K562 (cell line): Measurements from ENCODE around the gene NOL4L. TPM values are rescaled to one million over a fixed set of nuclear protein-coding genes. Genes with fewer than 3 reads are reported as not detected.

Experiments used
- CBX8 ChIP-seq: fragments of 200-600 bp; sonication (generic); IDR thresholded peaks from 2 replicates; pipeline ENCODE4 v1.6.1; 2012; ENCODE audit warnings: borderline replicate concordance, mixed run types, low read depth, mild to moderate bottlenecking, moderate library complexity, mixed read lengths, low read length, control low read depth, inconsistent platforms; ENCODE audit not compliant: poor library complexity, severe bottlenecking; ENCODE audit errors: extremely low read depth
- ELF2 ChIP-seq: fragments of 250-450 bp; sonication (Bioruptor Pico); IDR thresholded peaks from 2 replicates; pipeline ENCODE4 v1.5.0; 2021; ENCODE audit warnings: mild to moderate bottlenecking
- HMGN3 ChIP-seq: IDR thresholded peaks from 2 replicates; pipeline ENCODE4 v1.6.1; 2011; ENCODE audit warnings: borderline replicate concordance, low read depth, mild to moderate bottlenecking, mixed read lengths, low read length; ENCODE audit not compliant: insufficient read length; ENCODE audit errors: extremely low read depth
- HNRNPL ChIP-seq: fragments of 200-400 bp; formaldehyde crosslinking; IDR thresholded peaks from 2 replicates; pipeline ENCODE4 v1.6.1; 2017; ENCODE audit warnings: low read depth, mild to moderate bottlenecking, low read length
- JUND ChIP-seq, 2 experiments: IDR thresholded peaks; 2 replicates in 1 of 2; 3 replicates in 1 of 2; pipeline ENCODE4 v1.6.1; 2011; ENCODE audit warnings: borderline replicate concordance in 2 of 2, low read depth in 2 of 2, low read length in 2 of 2, improper control_type of control experiment in 1 of 2, missing biosample characterization in 1 of 2, missing genetic modification characterization in 1 of 2, missing genetic modification reagents in 1 of 2
- RREB1 ChIP-seq: fragments of 250-450 bp; sonication (Bioruptor Pico); IDR thresholded peaks from 2 replicates; pipeline ENCODE4 v1.4.0; 2020
- THAP7 ChIP-seq: fragments of 250-450 bp; sonication (Bioruptor Pico); IDR thresholded peaks from 2 replicates; pipeline ENCODE4 v1.5.0; 2021
- ZHX1 ChIP-seq: fragments of 150-350 bp; conservative IDR thresholded peaks from 2 replicates; pipeline ENCODE4 v1.6.1; 2014; ENCODE audit warnings: low read length
- ZNF165 ChIP-seq: fragments of 250-450 bp; sonication (Bioruptor Pico); IDR thresholded peaks from 2 replicates; pipeline ENCODE4 v1.4.0; 2020; ENCODE audit warnings: borderline replicate concordance
- ZNF592 ChIP-seq: fragments of 450-650 bp; IDR thresholded peaks from 2 replicates; pipeline ENCODE4 v1.6.1; 2017; ENCODE audit warnings: antibody characterized with exemption, mild to moderate bottlenecking
- polyA plus RNA-seq, 8 experiments: library from polyadenylated mRNA; depleted of rRNA in 4 of 8; stranded (reverse) in 5 of 8; unstranded in 3 of 8; fragments of >200 nt; fragmentation: Nextera tagmentation in 2 of 8; fragmentation: Illumina TruSeq in 1 of 8; extraction: Ambion mirVana in 2 of 8; extraction: Trizol in 1 of 8; gene quantifications; 2 replicates each; pipeline versions ENCODE4 v1.2.1 to v1.2.3, GENCODE V29; 2011 to 2014; ENCODE audit warnings: inconsistent platforms in 1 of 8, missing spikeins in 1 of 8
- total RNA-seq, 7 experiments: library from RNA; depleted of rRNA in 6 of 7; stranded (reverse); fragments of >200 nt in 6 of 7; fragmentation: Illumina TruSeq in 2 of 7; extraction: Trizol in 2 of 7; gene quantifications; 2 replicates each; pipeline versions ENCODE4 v1.2.1 to v1.2.3, GENCODE V29; 2011 to 2021; ENCODE audit warnings: low replicate concordance in 1 of 7

The NOL4L gene
- total and polyA plus RNA-seq, 9 of the 15 experiments (the other 6 are each of a cell fraction or from before 2014, with no cell fraction given): 5.1 to 36.2 (median 13.6) TPM

- no peak for TF ChIP-seq ZHX1
- TF ChIP-seq THAP7 (CRISPR knock-in tag): no peak
- no peak for TF ChIP-seq JUND (IDR thresholded peaks at IDR 0.05; ENCODE audit: borderline replicate concordance, low read depth, low read length)
- TF ChIP-seq JUND (tag; IDR thresholded peaks at IDR 0.05; ENCODE audit: borderline replicate concordance, low read depth, low read length): peak; percentile 29; the same call in 1 of the 3 replicates
- no peak for TF ChIP-seq HNRNPL
- TF ChIP-seq CBX8: no peak
- TF ChIP-seq RREB1 (CRISPR knock-in tag): no peak
- no peak for TF ChIP-seq HMGN3
- peak; percentile 96 for TF ChIP-seq ZNF592
- no peak for TF ChIP-seq ZNF165 (CRISPR knock-in tag)
- TF ChIP-seq ELF2: no peak
These were observed 47.6 kb upstream of the NOL4L start (continued) for GRCh38 chr20:32632461-32633354.
